HG03342 (cell line): Measurements from ENCODE around the gene ATXN7L2.

ENCODE experiments used
- ATAC-seq: cut with Tn5 transposase; IDR thresholded peaks from one replicate; pipeline ENCODE4 v1.9.1; 2021; ENCODE audit warnings: mild to moderate bottlenecking, moderate library complexity; ENCODE audit not compliant: unreplicated experiment

Gene ATXN7L2

DNA sequence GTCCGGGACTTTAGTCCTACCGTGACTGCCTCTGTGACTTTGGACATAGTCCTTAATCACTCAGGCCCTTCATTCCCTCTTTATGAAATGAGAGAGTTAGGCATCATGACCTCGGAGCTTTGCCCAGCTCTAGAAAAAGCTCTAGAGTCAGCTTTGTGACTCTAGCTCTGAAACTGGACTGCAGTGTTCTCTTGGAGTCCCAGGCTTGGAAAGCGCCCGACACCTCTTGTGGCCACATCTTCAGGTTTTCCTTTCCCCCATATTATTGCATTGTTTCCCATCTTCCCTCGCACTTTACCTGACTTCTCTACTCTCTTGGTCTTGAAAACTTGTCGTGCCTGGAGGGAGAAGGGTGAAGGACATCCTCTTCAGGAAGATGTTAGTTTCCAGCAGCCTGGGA lies 38.3 kb downstream of the ATXN7L2 start:
- ATAC-seq: no peak

GRCh38 chr1:109523706-109524105 lies 40.0 kb downstream of the ATXN7L2 start:
- no peak for ATAC-seq

GRCh38 chr1:109527098-109527811 lies 43.5 kb downstream of the ATXN7L2 start:
- ATAC-seq: no peak

DNA sequence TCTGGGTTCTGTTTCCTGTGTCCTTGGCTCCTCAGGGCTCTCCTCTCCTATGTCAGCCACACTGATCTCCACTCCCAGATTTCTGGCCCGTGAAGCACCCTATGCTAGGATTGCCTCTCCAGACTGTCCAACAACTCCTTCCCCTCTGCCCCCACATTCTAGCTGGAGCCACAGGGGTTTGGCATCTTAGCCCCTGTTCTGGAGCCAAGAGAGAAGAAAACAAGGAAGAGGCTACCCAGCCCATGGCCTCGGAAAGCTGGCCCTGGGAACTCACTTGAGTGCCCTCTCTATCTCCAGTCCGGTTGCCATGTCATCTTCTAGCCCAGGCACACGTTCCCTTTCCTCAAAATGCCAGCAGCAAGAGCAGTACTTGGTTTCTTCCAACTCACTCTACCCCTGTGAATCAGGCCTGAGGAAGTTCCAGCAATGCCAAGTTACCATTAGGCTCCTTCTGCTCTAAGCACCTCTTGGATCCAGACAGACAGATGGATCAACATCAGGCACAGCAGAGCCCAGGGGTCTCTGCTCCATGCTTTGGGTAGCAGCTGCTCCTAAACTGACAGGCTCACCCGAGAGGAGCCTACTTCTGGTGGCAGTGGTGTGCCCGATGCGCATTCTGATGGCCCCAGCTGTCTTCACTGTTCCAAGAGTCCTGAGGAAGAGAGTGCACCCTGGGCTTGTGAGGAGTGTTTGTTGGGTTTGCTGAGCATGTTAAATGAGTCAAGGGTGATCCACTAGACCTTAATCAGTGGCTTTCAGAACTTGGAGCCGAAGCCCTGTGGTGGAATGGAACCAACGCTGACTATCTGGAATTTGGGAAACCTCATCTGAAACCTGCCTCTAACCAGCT lies 44.4 kb downstream of the ATXN7L2 start:
- no peak for ATAC-seq

- no peak for ATAC-seq
Observed at GRCh38 chr1:109528712-109529111, 45.0 kb downstream of the ATXN7L2 start.

- ATAC-seq: no peak
Observed at GRCh38 chr1:109529881-109530456, 46.3 kb downstream of the ATXN7L2 start.

DNA sequence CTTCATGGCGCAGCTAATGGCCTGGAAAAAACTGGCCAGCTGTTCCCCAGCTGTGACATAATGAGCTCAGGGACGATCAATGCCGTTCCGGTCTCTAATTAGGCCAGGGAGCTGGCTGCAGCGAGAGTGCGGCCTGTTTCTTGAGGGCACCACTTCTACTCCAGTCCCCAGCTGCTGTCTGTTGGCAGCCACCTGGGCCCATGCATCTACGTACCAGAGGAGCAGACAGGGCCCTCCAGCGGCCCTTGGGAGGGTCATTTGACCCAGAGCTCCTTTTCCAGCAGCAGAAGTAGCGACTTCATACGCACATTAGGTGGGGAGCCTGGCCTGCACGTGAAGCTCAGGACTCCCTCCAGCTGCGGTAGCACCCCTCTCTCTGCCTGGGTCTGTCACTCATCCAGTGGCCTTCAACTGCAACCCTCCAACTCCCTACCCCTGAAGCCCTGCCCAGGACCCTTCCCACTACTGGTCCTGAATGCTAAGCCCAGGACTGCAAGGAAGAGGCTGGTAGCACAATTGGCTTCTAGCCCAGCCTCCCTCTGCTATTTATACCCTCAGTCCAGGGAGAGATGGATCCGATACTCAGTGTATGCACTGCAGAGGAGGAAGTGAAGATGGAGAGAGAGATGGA lies 46.9 kb downstream of the ATXN7L2 start:
- no peak for ATAC-seq

DNA sequence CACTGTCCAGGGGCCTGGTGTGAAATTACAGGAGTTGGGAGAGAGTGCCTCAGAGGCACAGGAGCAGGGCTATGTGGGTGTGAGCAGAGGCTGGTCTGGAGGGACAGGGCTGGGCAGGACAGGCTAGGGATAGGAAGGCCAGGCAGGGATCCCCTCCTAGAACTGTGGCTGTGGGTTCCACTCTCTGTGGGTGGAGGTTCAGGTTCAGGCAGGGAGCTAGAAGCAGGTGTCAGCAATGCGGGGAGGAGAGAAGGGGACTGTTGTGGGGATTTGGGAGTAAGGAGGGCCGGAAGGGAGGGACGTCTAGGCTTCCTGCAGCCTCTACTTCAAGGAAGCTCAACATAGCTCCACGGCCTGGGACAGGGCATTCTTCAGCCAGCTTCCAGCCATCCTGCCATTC lies 47.7 kb downstream of the ATXN7L2 start:
- ATAC-seq: no peak

- ATAC-seq: no peak
Observed at GRCh38 chr1:109531826-109532364, 48.2 kb downstream of the ATXN7L2 start.

DNA sequence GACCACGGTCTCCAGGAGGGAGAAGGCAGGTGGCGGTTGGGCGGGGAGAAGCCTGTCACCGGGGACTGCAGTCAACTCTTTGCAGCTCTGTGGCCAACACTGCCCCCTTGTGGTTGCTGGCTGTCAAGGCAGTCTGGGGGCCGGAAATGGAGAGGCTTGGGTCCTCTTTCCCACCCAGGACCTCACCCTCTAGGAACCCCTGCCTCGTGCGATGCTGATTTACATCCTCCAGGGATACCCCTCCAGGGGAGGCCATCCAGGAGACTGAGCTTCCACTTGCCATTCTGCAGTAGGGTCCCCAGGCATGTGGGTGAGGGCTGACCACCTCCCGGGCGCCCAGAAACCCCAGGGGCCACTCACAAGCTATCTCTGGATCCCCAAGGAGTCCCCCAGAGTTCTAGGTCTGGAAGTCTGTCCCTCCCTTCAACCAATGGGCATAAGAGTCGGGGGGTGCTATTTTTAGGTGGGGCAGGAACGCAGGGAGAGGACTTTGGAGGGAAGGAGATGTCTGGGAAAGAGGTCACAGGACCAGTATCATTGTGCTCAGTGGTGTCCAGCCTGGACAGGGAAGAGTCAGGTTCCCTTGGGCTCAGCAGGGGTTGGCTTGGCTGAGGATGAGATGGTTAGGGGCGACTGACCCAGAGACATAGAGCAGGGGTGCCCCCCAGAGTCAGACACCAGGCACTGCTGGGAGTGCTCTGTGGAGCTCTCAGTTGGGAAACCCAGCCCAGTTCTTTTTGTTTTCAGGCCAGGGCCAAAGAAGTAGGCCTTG lies 48.8 kb downstream of the ATXN7L2 start:
- ATAC-seq: peak; percentile 78

DNA sequence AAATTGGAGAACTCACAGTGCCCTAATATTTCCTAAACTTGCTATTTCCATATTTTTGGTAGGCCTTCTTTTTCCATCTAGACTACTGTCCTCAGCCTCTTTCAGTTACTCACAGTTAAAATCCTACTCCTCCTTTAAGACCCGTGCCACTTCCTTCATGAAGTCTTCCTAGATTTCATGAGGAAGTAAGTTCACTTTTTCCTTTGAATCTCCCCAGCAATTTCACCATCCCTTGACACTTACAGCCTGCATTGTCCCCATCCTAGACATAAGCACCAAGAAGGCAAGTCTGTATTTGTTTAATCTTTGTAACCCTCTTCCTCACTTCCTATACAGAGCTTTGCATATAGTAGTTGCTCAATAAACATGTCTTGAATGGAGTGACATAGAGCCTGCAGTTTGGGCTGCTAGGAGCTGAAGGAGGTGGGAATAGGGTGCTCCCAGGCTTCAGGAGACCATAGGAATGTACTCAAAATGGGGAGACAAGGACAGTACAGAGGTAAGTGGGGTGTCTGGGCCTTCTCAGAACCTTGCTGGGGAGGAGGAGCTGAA lies 50.7 kb downstream of the ATXN7L2 start:
- no peak for ATAC-seq

DNA sequence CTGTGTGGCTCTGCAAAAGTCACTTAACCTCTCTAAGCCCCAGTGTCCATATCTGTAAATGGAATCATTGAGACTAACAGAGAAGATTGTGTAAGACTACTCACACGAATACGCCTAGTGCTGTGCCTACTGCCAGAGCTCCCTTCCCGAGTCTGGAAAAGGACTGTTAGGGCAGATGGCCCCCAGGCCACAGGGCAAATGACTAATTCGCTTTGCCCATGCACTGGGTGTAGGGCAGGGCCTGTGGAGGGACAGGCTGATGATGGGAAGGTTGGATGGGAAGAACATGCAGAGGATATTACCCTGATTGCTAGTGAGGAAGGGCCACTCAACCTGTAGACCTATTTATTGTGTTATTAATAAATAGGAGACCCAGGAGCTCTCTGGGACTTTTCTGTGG lies 51.8 kb downstream of the ATXN7L2 start:
- ATAC-seq: no peak

DNA sequence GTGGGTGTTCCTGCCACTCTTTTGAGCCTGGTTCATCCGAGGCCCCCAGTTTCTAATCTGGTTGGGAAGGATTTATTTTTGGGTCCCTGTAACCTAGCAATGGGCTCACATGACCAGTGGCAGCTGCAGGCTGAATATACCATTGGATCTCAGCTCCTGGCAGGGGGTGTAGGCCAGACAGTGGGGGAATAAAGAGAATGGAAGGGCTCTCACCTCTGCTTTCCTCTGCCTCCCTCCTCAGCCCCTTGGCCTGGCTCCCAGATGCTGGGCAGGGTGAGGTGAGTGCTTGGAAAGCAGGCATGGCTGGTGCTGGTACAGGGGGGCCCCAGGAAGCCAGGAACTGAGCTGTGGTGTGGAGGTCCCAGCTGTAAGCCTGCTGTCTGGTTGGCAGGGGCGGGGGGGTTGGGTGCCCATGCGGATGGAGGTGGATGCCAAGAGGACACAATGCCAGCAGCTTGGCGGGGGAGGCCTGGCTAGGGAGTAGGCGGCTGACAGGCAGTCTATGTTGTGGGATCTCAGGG lies 52.3 kb downstream of the ATXN7L2 start:
- ATAC-seq: no peak

DNA sequence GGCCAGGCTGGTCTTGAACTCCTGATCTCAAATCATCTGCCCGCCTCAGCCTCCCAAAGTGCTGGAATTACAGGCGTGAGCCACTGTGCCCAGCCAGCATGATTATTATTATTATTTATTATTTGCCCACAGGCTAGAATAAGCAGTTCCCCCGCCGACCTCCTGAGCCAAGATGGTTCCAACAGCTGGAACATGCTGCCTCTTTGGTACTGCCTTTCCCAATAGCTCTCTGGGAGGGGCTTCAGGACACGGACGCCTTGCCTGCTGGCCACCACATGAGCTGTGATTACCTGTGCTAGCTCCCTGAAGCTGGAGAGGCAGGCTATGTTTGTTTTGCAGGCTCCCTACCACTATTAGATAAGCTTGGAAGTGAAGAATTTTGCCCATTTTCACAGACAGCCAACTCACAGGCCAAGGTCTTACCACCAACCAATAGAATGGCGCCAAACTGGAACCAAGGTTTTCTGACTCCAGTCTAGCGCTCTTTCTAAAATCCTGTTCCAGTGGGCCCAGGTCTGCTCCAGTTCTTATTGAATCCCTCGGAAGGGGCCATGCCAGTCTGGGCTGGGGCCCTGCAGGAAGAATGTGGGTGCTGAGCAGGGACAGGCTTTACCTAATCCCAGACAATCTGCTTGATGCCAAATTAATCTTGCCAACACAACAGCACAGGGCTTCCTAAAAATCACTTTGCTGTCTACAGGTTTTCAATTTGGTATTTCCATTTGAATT lies 53.9 kb downstream of the ATXN7L2 start:
- ATAC-seq: no peak

DNA sequence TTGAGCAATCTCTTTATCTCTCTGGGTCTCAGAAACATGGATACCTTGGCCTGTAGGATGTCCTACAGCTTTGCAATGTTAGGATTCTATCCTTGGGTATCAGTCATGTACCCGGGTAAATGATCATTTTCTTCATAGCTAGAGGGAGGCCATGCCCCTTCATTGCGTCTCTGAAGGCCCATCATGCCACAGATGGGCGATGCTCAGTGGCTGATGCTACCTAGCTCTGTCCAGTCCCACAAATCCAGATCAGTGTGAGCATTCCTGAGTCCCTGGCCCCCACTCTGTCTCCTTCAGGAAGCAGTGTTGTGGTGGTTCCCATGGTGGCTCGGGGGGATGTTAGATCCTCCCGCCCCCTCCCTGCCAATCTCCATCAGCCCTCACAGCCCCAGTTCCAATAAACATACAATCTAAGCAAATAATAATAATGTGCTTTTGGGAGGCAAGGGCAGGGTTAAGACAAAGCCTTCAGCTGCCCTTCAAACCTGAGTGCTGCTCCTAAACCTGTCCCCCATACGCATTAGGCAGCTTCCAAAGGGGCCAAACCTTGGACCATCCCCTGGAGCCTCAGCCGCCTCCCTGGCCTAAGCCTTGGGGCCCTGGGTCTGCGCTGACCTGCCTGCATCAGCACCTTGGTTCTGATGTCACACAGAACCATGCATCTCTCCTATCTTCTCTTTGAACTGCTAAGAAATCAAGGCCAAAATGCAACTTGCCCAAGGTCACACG lies 55.3 kb downstream of the ATXN7L2 start:
- ATAC-seq: no peak

GRCh38 chr1:109539676-109540075 lies 56.0 kb downstream of the ATXN7L2 start, which contains the start of gene GPR61:
Gene GPR61 (plus strand): TSS chr1:109539872. CDS start chr1:109543023, 3,151 bp downstream.
- no peak for ATAC-seq

- no peak for ATAC-seq
Observed at GRCh38 chr1:109541102-109541501, 57.4 kb downstream of the ATXN7L2 start.
